HL-60 (cell line): ENCODE data around the gene DYRK1A.

Experiments
- DNase-seq, 2 experiments: peaks; one replicate each; pipeline ENCODE4 v3.0.0-alpha.2; 2010 to 2020; ENCODE audit warnings: low read depth in 1 of 2, low spot score in 1 of 2
- H3K27ac ChIP-seq: fragments of 250-450 bp; sonication (Bioruptor Pico); replicated peaks from 2 replicates; pipeline ENCODE4 v1.5.1; 2020; ENCODE audit warnings: mild to moderate bottlenecking, moderate library complexity
- H3K27me3 ChIP-seq: fragments of 250-450 bp; sonication (Bioruptor Pico); 2 replicates; pipeline ENCODE4 v1.5.1; 2021; ENCODE audit warnings: mild to moderate bottlenecking, moderate library complexity; ENCODE audit not compliant: insufficient read depth, poor library complexity, severe bottlenecking
- H3K4me3 ChIP-seq: replicated peaks from 2 replicates; pipeline ENCODE4 v1.5.1; 2011; ENCODE audit warnings: mild to moderate bottlenecking, control low read depth, low read length; ENCODE audit not compliant: insufficient read depth
- GABPA ChIP-seq: IDR thresholded peaks from 2 replicates; pipeline ENCODE4 v1.6.1; 2012; ENCODE audit warnings: low read depth
- POLR2AphosphoS5 ChIP-seq: IDR thresholded peaks from 2 replicates; pipeline ENCODE4 v1.6.1; 2012; ENCODE audit warnings: low read depth
- REST ChIP-seq: IDR thresholded peaks from 2 replicates; pipeline ENCODE4 v1.6.1; 2012; ENCODE audit warnings: low read depth; ENCODE audit not compliant: insufficient replicate concordance
- SPI1 ChIP-seq: IDR thresholded peaks from 2 replicates; pipeline ENCODE4 v1.6.1; 2012; ENCODE audit warnings: low read depth, mild to moderate bottlenecking, borderline replicate concordance
- TF ChIP-seq, protein P1 (sequence below): IDR thresholded peaks from one replicate; pipeline ENCODE4 v1.5.1; 2011; ENCODE audit warnings: low read length, control low read depth, inconsistent platforms; ENCODE audit not compliant: insufficient read depth

DYRK1A gene

GRCh38 chr21:37513383-37513782 lies 146.8 kb downstream of the DYRK1A start:
- no peaks in the 10 kb centered on the region for H3K27me3 ChIP-seq
- no peak for TF ChIP-seq REST
- TF ChIP-seq SPI1: peak; percentile 16; the same call in 1 of the 2 replicates
- peak in 1 of 2 experiments; percentile 13 for DNase-seq
- no peak overlapping the region for H3K4me3 ChIP-seq
- H3K27ac ChIP-seq: no peak overlapping the region

DNA sequence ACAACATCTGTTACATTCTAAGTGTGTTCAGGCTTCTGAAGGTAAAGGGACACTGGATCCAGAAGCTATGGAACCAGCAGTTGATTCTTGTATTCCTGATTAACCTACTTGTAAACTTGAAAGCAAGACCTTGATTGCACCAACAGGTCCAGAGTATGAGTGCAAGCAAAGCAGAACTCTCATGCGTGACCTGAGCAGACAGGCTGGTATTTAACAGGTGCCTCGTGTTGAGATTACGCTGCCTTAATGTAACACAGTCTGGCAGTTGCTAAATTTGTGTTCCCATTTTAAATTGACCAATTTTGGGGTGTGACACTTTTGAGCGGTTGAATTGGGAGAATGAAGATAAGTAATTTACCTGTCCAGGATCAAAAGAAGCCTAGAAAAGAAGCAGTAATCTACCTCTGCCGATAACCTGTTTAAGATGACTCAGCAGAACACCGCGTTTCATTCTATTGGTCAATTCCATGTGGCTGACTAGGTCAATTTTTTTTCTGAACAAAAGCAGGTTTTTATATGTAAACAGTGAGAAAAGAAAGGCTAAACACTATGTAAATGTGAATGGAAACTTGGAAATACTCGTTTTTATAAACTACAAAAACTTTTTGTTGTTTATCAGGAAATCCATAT lies 147.6 kb downstream of the DYRK1A start:
- no peak overlapping the region for H3K27ac ChIP-seq
- TF ChIP-seq SPI1 (no peak), POLR2AphosphoS5 (no peak), GABPA (no peak), REST (no peak)
- TF ChIP-seq, protein P1, sequence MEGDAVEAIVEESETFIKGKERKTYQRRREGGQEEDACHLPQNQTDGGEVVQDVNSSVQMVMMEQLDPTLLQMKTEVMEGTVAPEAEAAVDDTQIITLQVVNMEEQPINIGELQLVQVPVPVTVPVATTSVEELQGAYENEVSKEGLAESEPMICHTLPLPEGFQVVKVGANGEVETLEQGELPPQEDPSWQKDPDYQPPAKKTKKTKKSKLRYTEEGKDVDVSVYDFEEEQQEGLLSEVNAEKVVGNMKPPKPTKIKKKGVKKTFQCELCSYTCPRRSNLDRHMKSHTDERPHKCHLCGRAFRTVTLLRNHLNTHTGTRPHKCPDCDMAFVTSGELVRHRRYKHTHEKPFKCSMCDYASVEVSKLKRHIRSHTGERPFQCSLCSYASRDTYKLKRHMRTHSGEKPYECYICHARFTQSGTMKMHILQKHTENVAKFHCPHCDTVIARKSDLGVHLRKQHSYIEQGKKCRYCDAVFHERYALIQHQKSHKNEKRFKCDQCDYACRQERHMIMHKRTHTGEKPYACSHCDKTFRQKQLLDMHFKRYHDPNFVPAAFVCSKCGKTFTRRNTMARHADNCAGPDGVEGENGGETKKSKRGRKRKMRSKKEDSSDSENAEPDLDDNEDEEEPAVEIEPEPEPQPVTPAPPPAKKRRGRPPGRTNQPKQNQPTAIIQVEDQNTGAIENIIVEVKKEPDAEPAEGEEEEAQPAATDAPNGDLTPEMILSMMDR: no peak
- no peaks in the 10 kb centered on the region for H3K27me3 ChIP-seq
- H3K4me3 ChIP-seq: no peak overlapping the region
- DNase-seq: no peak

DNA sequence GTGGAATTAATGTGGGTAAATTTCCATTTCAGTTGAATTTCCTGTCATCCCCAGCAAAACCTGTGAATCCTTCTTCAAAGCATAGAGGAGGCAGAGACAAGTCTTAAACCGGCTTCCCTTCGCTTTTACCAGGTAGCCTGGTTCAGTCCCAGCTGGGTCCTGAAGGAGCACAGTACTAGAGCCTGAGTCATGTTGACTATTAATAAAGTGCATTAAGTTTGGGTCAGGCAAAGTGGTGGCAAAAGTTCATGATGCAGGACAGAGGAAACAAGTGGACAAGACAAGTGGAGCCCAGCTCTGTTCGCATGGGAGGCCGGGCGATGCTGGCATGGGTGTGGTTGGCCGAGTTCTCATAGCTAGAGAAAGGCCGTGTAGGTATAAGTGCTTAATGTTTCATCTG lies 150.4 kb downstream of the DYRK1A start:
- Histone ChIP-seq H3K27ac (no peak overlapping the region), H3K4me3 (no peak overlapping the region), H3K27me3 (no peaks in the 10 kb centered on the region)
- TF ChIP-seq, protein P1: no peak
- TF ChIP-seq REST (no peak), SPI1 (no peak)
- DNase-seq: no peak
